ENCODE results near the gene RAB11FIP4. TPM values are rescaled to one million over a fixed set of nuclear protein-coding genes. Genes with fewer than 3 reads are reported as not detected.

Gene RAB11FIP4
- total and polyA plus RNA-seq, 2 of the 8 experiments (the other 6 are each of a cell fraction or from before 2014, with no cell fraction given): 21.7 to 53.2 TPM

GRCh38 chr17:31548709-31549108 is 157.2 kb downstream of the RAB11FIP4 start:
- no peak overlapping the region for H3K23ac ChIP-seq (ENCODE audit: insufficient read length)
- H3K4ac ChIP-seq (replicated peaks; ENCODE audit: insufficient read length, low read depth, low read length): no peak overlapping the region
- no peak overlapping the region for H2BK20ac ChIP-seq (ENCODE audit: low read length)
- no peak overlapping the region for H2BK120ac ChIP-seq (replicated peaks; ENCODE audit: low read depth, low read length)
- peak overlapping the region; percentile 80 to 86 for H3K4me2 ChIP-seq (ENCODE audit: insufficient read depth in 1 of 2, low read depth in 2 of 2, low read length in 2 of 2)
- H4K91ac ChIP-seq (replicated peaks; ENCODE audit: insufficient read length, low read length): no peak overlapping the region
- no peak overlapping the region for H3K9ac ChIP-seq (replicated peaks in 1 of 4; ENCODE audit: extremely low read depth in 1 of 4, low read depth in 3 of 4, low read length in 3 of 4)
- 71% methylated on average over 5 of the region's 5 CpGs; no CpG with 5 or more reads in 1 of the 2 experiments for WGBS, 2 experiments (ENCODE audit: extremely low coverage in 1 of 2, insufficient coverage in 1 of 2, insufficient read length in 1 of 2, insufficient replicate concordance in 2 of 2, low coverage in 1 of 2, low lambda C conversion rate in 2 of 2, missing lambda C conversion rate in 1 of 2)
- no peak overlapping the region for H4K5ac ChIP-seq (ENCODE audit: insufficient read length, low read depth, low read length)
- FAIRE-seq (no peak), DNase-seq (ENCODE audit: low read depth in 1 of 2, low spot score in 2 of 2) (no peak)
- no peaks in the 10 kb centered on the region for H3K79me1 ChIP-seq (ENCODE audit: low read depth, low read length)
- H3K4me1 ChIP-seq (replicated peaks in 1 of 4; ENCODE audit: control insufficient read depth in 3 of 4, insufficient read depth in 4 of 4, low read length in 3 of 4): no peaks in the 10 kb centered on the region
- H2BK12ac ChIP-seq (ENCODE audit: low read depth, low read length): no peak overlapping the region
- ChIA-PET CTCF (ENCODE audit: partially characterized antibody) (interaction anchor here (0.6 kb wide), 1 partner anchor 67 kb away, joined by 4 read pairs; no protein-coding TSS in a partner anchor), POLR2A (ENCODE audit: partially characterized antibody) (interaction anchor here (1.8 kb wide), 1 partner anchor 11 kb away, joined by 5 read pairs; no protein-coding TSS in a partner anchor)
- peaks cover 9% of the 10 kb centered on the region; the same call in 1 of the 2 replicates for H3K23me2 ChIP-seq (ENCODE audit: low read depth, low read length)
- TF ChIP-seq CHD2 (IDR thresholded peaks at IDR 0.05; ENCODE audit: low read length): no peak
- TF ChIP-seq TAF1 (IDR thresholded peaks at IDR 0.05; ENCODE audit: low read depth, low read length): peak; percentile 2; the same call in 1 of the 2 replicates
- no peak overlapping the region for H3K14ac ChIP-seq (ENCODE audit: insufficient read length)
- no peak overlapping the region for H2BK5ac ChIP-seq (ENCODE audit: low read depth, low read length)
- no peaks in the 10 kb centered on the region for H4K20me1 ChIP-seq (replicated peaks in 1 of 2; ENCODE audit: control insufficient read depth in 1 of 2, insufficient read depth in 2 of 2, low read length in 2 of 2)
- H4K8ac ChIP-seq (ENCODE audit: extremely low read depth, insufficient read depth, low read length): no peak overlapping the region
- H2AK5ac ChIP-seq (ENCODE audit: low read depth, low read length): no peak overlapping the region
- no peaks in the 10 kb centered on the region; a peak in 1 of 8 replicates for H3K36me3 ChIP-seq (ENCODE audit: control insufficient read depth in 2 of 4, insufficient read depth in 4 of 4, low read length in 3 of 4)
- H2BK15ac ChIP-seq (ENCODE audit: low read length): no peak overlapping the region
- no peaks in the 10 kb centered on the region for H3K9me3 ChIP-seq (ENCODE audit: insufficient read depth in 2 of 2, low read depth in 1 of 2, low read length in 1 of 2)
- peak overlapping the region; percentile 73 to 97 (median 87) for H3K4me3 ChIP-seq (ENCODE audit: extremely low read depth in 1 of 4, insufficient read depth in 2 of 4, low read depth in 3 of 4, low read length in 4 of 4)
- H3K79me2 ChIP-seq (ENCODE audit: control insufficient read depth in 1 of 2, insufficient read depth in 2 of 2, low read length in 2 of 2): no peaks in the 10 kb centered on the region
- no peak overlapping the region for H3K27ac ChIP-seq (ENCODE audit: low read depth, low read length)
- 0 out of 2 replicates have a peak overlapping the region, but pooled peaks have one; percentile 37 for H2AFZ ChIP-seq (ENCODE audit: low read length)
- 0 out of 2 replicates have a peak overlapping the region, but pooled peaks have one; percentile 33 for H3K18ac ChIP-seq (ENCODE audit: extremely low read depth, low read length)
- H3K56ac ChIP-seq (replicated peaks; ENCODE audit: insufficient read length, low read depth, low read length): no peak overlapping the region
- H3K27me3 ChIP-seq (replicated peaks in 1 of 4; ENCODE audit: control insufficient read depth in 3 of 4, extremely low read depth in 1 of 4, insufficient read depth in 3 of 4, low read length in 3 of 4): peaks cover 0 to 14% (median 4%) of the 10 kb centered on the region in 4 experiments; a peak in 5 of 7 replicates
